GM12864 (cell line): ENCODE measurements around the gene PPP1R2.

ENCODE experiments used
- DNase-seq: peaks from one replicate; pipeline ENCODE4 v3.0.0-alpha.2; 2011; ENCODE audit warnings: low read depth
- H3K4me3 ChIP-seq: 2 replicates; pipeline ENCODE4 v1.5.1; 2011; ENCODE audit warnings: mild to moderate bottlenecking, low read depth, low read length, control low read depth
- CTCF ChIP-seq: IDR thresholded peaks from 2 replicates; pipeline ENCODE4 v1.5.1; 2011; ENCODE audit warnings: low read depth, mild to moderate bottlenecking, moderate library complexity, low read length, control low read depth, inconsistent platforms; ENCODE audit errors: missing control alignments

The PPP1R2 gene

GRCh38 chr3:195548006-195548405, 4.9 kb upstream of the PPP1R2 start:
- no peak for DNase-seq
- no peak for TF ChIP-seq CTCF
- no peak overlapping the region for H3K4me3 ChIP-seq

- no peak for TF ChIP-seq CTCF
- H3K4me3 ChIP-seq: no peak overlapping the region
- DNase-seq: no peak
Measured at GRCh38 chr3:195546130-195546560, 3.0 kb upstream of the PPP1R2 start.

GRCh38 chr3:195544634-195545033, 1.5 kb upstream of the PPP1R2 start:
- no peak for DNase-seq
- no peak for TF ChIP-seq CTCF
- no peak overlapping the region for H3K4me3 ChIP-seq

GRCh38 chr3:195544230-195544536, 1.1 kb upstream of the PPP1R2 start:
- no peak for DNase-seq
- TF ChIP-seq CTCF: no peak
- H3K4me3 ChIP-seq: no peak overlapping the region

GRCh38 chr3:195543500-195544229, 540 bp upstream of the PPP1R2 start:
- H3K4me3 ChIP-seq: peak overlapping the region; percentile 96
- no peak for TF ChIP-seq CTCF
- no peak for DNase-seq

GRCh38 chr3:195542316-195542697, 818 bp downstream of the PPP1R2 start:
- H3K4me3 ChIP-seq: peak overlapping the region; percentile 96
- TF ChIP-seq CTCF: no peak
- no peak for DNase-seq

DNA sequence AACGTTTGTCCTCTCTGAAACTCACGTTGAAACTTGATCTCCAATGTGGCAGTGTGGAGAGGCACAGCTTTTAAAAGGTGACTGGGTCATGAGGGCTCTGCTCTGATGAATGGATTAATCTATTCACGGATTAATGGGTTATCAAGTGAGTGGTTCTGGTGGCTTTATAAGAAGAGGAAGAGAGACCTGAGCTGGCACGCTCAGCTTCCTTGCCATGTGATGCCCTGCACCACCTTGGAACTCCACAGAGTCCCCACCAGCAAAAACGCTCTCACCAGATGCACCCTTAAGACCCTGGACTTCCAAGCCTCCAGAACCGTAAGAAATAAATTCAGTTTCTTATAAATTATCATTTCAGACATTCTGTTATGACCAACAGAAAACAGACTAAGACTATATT, 2.6 kb downstream of the PPP1R2 start:
- peak overlapping the region; percentile 96 for H3K4me3 ChIP-seq

More for the DNA sequence above, 2.6 kb downstream of the PPP1R2 start:
- DNase-seq: no peak
- no peak for TF ChIP-seq CTCF
